GM12878 (cell line): ENCODE results near the gene TCF7L1. TPM values are rescaled to one million over a fixed set of nuclear protein-coding genes. Genes with fewer than 3 reads are reported as not detected.

Experiments used
- ATAC-seq: fragments of 200-7000 bp; cut with Tn5 transposase; 3 replicates; pipeline ENCODE4 v1.9.1; 2020; ENCODE audit warnings: mild to moderate bottlenecking, moderate library complexity
- BruUV-seq: library from RNA; stranded (reverse); fragments of 400-500 nt; replicated peaks from 2 replicates; lab custom pipeline; 2021; lab: Mats Ljungman, UMichigan
- CTCF ChIA-PET: fragments of 300-600 bp; sonication (Branson Sonifier 250); formaldehyde crosslinking; extraction: SDS; loops from one replicate; lab custom pipeline; 2021; ENCODE audit warnings: inconsistent platforms; lab: Yijun Ruan, JAX
- POLR2A ChIA-PET: fragments of 350-600 bp; formaldehyde crosslinking; extraction: SDS; loops from one replicate; lab custom pipeline; 2021; ENCODE audit warnings: inconsistent platforms; lab: Charles Lee
- RAD21 ChIA-PET: fragments of 300-600 bp; sonication (Branson Sonifier 250); formaldehyde crosslinking; loops from one replicate; lab custom pipeline; 2023; ENCODE audit warnings: antibody characterized with exemption; ENCODE audit not compliant: unreplicated experiment; lab: Charles Lee
- SMC1A ChIA-PET: fragments of 300-600 bp; sonication (Branson Sonifier 250); formaldehyde crosslinking; loops from one replicate; lab custom pipeline; 2023; ENCODE audit not compliant: unreplicated experiment, uncharacterized antibody; lab: Charles Lee
- DNase-seq: peaks from one replicate; pipeline ENCODE4 v3.0.0-alpha.2; 2011; ENCODE audit warnings: low read depth, low spot score
- FAIRE-seq: peaks from 3 replicates; lab custom pipeline; 2011; peaks lifted over from hg19 to GRCh38; lab: Jason Lieb, UNC
- H2AFZ ChIP-seq: 2 replicates; pipeline ENCODE4 v1.6.0; 2011; ENCODE audit warnings: low read depth, low read length, control low read depth; ENCODE audit not compliant: control insufficient read depth
- H3K27ac ChIP-seq: 2 replicates; pipeline ENCODE4 v1.5.1; 2011; ENCODE audit warnings: control low read depth; ENCODE audit not compliant: control insufficient read depth, insufficient read depth
- H3K27me3 ChIP-seq, 2 experiments: replicated peaks in 1 of 2; 2 replicates each; pipeline versions ENCODE4 v1.6.0 to v1.6.1; 2011; ENCODE audit warnings: low read length in 1 of 2; ENCODE audit not compliant: control insufficient read depth in 2 of 2, insufficient read depth in 2 of 2
- H3K36me3 ChIP-seq, 2 experiments: 2 replicates each; pipeline ENCODE4 v1.5.1; 2011; ENCODE audit warnings: low read length in 1 of 2; ENCODE audit not compliant: control insufficient read depth in 2 of 2, insufficient read depth in 2 of 2
- H3K4me1 ChIP-seq: 2 replicates; pipeline ENCODE4 v1.6.1; 2011; ENCODE audit warnings: mild to moderate bottlenecking, low read length, moderate library complexity, mixed read lengths; ENCODE audit not compliant: control insufficient read depth, insufficient read depth
- H3K4me2 ChIP-seq: 2 replicates; pipeline ENCODE4 v1.6.0; 2011; ENCODE audit warnings: control low read depth; ENCODE audit not compliant: control insufficient read depth, insufficient read depth
- H3K4me3 ChIP-seq: fragments of 200-600 bp; sonication (generic); 2 replicates; pipeline ENCODE4 v1.5.1; 2016
- H3K79me2 ChIP-seq: 2 replicates; pipeline ENCODE4 v1.6.0; 2011; ENCODE audit warnings: low read length; ENCODE audit not compliant: control insufficient read depth, insufficient read depth
- H3K9ac ChIP-seq: 2 replicates; pipeline ENCODE4 v1.8.0; 2011; ENCODE audit warnings: low read length, control low read depth, mixed read lengths; ENCODE audit not compliant: control insufficient read depth, insufficient read depth
- H3K9me3 ChIP-seq: replicated peaks from 3 replicates; pipeline ENCODE4 v1.5.1; 2011; ENCODE audit warnings: mild to moderate bottlenecking, low read length; ENCODE audit not compliant: control insufficient read depth, insufficient read depth
- H4K20me1 ChIP-seq: 2 replicates; pipeline ENCODE4 v1.6.0; 2011; ENCODE audit not compliant: control insufficient read depth, insufficient read depth
- BCL11A ChIP-seq: IDR thresholded peaks from 2 replicates; pipeline ENCODE4 v1.6.1; 2011; ENCODE audit warnings: low read depth, low read length
- CHD1 ChIP-seq: IDR thresholded peaks from 2 replicates; pipeline ENCODE4 v1.6.1; 2012; ENCODE audit warnings: low read depth, low read length, improper control_type of control experiment
- MEF2B ChIP-seq: fragments of 450-650 bp; IDR thresholded peaks from 2 replicates; pipeline ENCODE4 v1.6.1; 2018; ENCODE audit warnings: mild to moderate bottlenecking, moderate library complexity; ENCODE audit not compliant: partially characterized antibody, poor library complexity, severe bottlenecking
- NR2C2 ChIP-seq: IDR thresholded peaks from 2 replicates; pipeline ENCODE4 v1.6.1; 2011; ENCODE audit warnings: borderline replicate concordance, low read depth; ENCODE audit not compliant: control insufficient read depth, insufficient read length
- PAX8 ChIP-seq: fragments of 450-650 bp; IDR thresholded peaks from 2 replicates; pipeline ENCODE4 v1.6.1; 2017; ENCODE audit warnings: mild to moderate bottlenecking, moderate library complexity
- PML ChIP-seq: IDR thresholded peaks from 2 replicates; pipeline ENCODE4 v1.6.1; 2012; ENCODE audit warnings: low read length, inconsistent platforms
- POU2F2 ChIP-seq: IDR thresholded peaks from 3 replicates; pipeline ENCODE4 v1.6.1; 2011; ENCODE audit warnings: low read depth, mild to moderate bottlenecking, low read length, borderline replicate concordance
- RB1 ChIP-seq: fragments of 450-650 bp; formaldehyde crosslinking; IDR thresholded peaks from 2 replicates; pipeline ENCODE4 v1.6.1; 2017; ENCODE audit warnings: mild to moderate bottlenecking, borderline replicate concordance
- RFX5 ChIP-seq: IDR thresholded peaks from 2 replicates; pipeline ENCODE4 v1.6.1; 2011; ENCODE audit warnings: low read depth, low read length, improper control_type of control experiment
- RUNX3 ChIP-seq: IDR thresholded peaks from 2 replicates; pipeline ENCODE4 v1.6.1; 2012; ENCODE audit warnings: low read length, inconsistent platforms
- SREBF1 ChIP-seq: IDR thresholded peaks from 2 replicates; pipeline ENCODE4 v1.6.1; 2012; ENCODE audit warnings: mild to moderate bottlenecking, low read length
- SREBF2 ChIP-seq: IDR thresholded peaks from 2 replicates; pipeline ENCODE4 v1.6.1; 2012; ENCODE audit warnings: mild to moderate bottlenecking, low read length
- STAT3 ChIP-seq: IDR thresholded peaks from 2 replicates; pipeline ENCODE4 v1.6.1; 2011; ENCODE audit warnings: low read depth, low read length, improper control_type of control experiment
- SUPT20H ChIP-seq: IDR thresholded peaks from 2 replicates; pipeline ENCODE4 v1.6.1; 2011; ENCODE audit warnings: low read depth, mild to moderate bottlenecking, low read length, moderate library complexity, borderline replicate concordance; ENCODE audit not compliant: control insufficient read depth
- TBL1XR1 ChIP-seq: IDR thresholded peaks from 2 replicates; pipeline ENCODE4 v1.6.1; 2012; ENCODE audit warnings: low read depth, low read length, improper control_type of control experiment
- TCF7 ChIP-seq: IDR thresholded peaks from 2 replicates; pipeline ENCODE4 v1.6.1; 2014; ENCODE audit warnings: antibody characterized with exemption, borderline replicate concordance
- WGBS: methylation state at CpG from one replicate; pipeline ENCODE4 v1.1.6; 2016; ENCODE audit warnings: low lambda C conversion rate; ENCODE audit not compliant: insufficient replicate concordance, insufficient coverage; ENCODE audit errors: missing lambda C conversion rate; 5-methylcytosine and 5-hydroxymethylcytosine counted together
- in situ Hi-C: fragments of 300-500 bp; cut with MboI; formaldehyde crosslinking; loops from 9 replicates; pipeline ENCODE4 v1.14.3; 2018; ENCODE audit warnings: mixed read lengths
- intact Hi-C: fragments of 100-400 bp; cut with micrococcal nuclease; formaldehyde crosslinking; loops from one replicate; pipeline ENCODE4 v1.14.2; 2022; ENCODE audit not compliant: unreplicated experiment
- polyA plus RNA-seq, 11 experiments: library from polyadenylated mRNA; depleted of rRNA in 4 of 11; unstranded in 6 of 11; stranded (reverse) in 5 of 11; fragments of >200 nt; fragmentation: Nextera tagmentation in 4 of 11; fragmentation: Illumina TruSeq in 1 of 11; extraction: Ambion mirVana in 4 of 11; extraction: Trizol in 1 of 11; gene quantifications; 1 replicate in 1 of 11; 2 replicates in 10 of 11; pipeline versions ENCODE4 v1.2.1 to v1.2.3, GENCODE V29; 2011 to 2016; ENCODE audit warnings: inconsistent platforms in 2 of 11, missing spikeins in 2 of 11, low read depth in 1 of 11
- total RNA-seq, 4 experiments: library from RNA; depleted of rRNA in 3 of 4; stranded (reverse); fragments of >200 nt in 3 of 4; fragmentation: Illumina TruSeq in 1 of 4; extraction: Trizol in 1 of 4; gene quantifications; 2 replicates each; pipeline versions ENCODE4 v1.2.1 to v1.2.3, GENCODE V29; 2013 to 2021
- TF ChIP-seq, protein P1 (sequence below): fragments of 450-650 bp; IDR thresholded peaks from 2 replicates; pipeline ENCODE4 v1.6.1; 2018; ENCODE audit warnings: mild to moderate bottlenecking, low read depth, moderate library complexity; ENCODE audit not compliant: partially characterized antibody
- TF ChIP-seq, protein P2 (sequence below): IDR thresholded peaks from 2 replicates; pipeline ENCODE4 v1.6.1; 2011; ENCODE audit warnings: mild to moderate bottlenecking, low read depth, low read length, moderate library complexity; ENCODE audit not compliant: insufficient replicate concordance
- TF ChIP-seq, protein P3 (sequence below): fragments of 450-650 bp; formaldehyde crosslinking; IDR thresholded peaks from 2 replicates; pipeline ENCODE4 v1.4.0; 2022; ENCODE audit warnings: mild to moderate bottlenecking, moderate library complexity

The TCF7L1 gene
- total and polyA plus RNA-seq, 10 of the 15 experiments (the other 5 are each of a cell fraction or from before 2014, with no cell fraction given) = 0.03 to 0.11 (median 0.10) TPM; not detected in 7

DNA sequence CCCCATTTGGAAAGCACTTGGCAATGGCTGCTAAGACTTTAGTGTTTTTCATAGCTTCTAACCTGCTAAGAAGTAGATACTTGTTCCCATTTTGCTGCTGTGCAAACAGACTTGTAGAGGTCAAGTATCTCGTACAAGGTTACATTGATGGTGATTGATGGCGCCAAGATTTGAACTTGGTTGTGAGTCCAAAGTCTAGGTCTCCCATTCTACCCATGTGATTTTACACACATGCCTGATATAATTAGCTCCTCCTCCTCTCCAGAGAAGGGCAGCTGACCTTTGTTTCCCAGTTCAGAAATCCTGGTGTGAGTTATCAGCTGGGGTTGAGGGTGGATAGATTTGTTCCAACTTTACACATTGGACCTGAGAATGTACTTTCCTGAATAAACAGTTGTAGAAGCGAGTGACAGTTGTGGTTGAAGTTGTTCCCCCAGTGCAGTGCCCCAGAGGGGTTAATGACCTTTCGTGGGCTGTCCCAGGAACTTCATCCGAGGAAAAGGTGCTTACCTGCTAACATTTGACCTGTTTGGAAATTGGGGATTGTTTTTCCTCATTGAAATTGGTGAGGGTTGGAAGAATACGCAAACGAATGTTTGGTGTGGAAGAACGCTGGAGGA, 10.4 kb downstream of the TCF7L1 start:
- ChIA-PET CTCF (interaction anchor here (0.9 to 1.2 kb wide), 3 partner anchors 11 to 218 kb away, joined by 3 to 4 read pairs (median 3); no protein-coding TSS in a partner anchor), POLR2A (no interaction called here), SMC1A (interaction anchor here (0.9 kb wide), 1 partner anchor 8 kb away, joined by 3 read pairs; no protein-coding TSS in a partner anchor)
- Histone ChIP-seq H3K4me1 (no peaks in the 10 kb centered on the region), H3K9me3 (no peaks in the 10 kb centered on the region), H3K27me3 (no peaks in the 10 kb centered on the region; a peak in 3 of 4 replicates), H4K20me1 (no peaks in the 10 kb centered on the region), H3K9ac (no peak overlapping the region)
- FAIRE-seq = no peak
- no peak for ATAC-seq
- 39% methylated on average over 8 of the region's 8 CpGs for whole genome bisulfite sequencing
- no peak for TF ChIP-seq MEF2B
- TF ChIP-seq RUNX3 = no peak
- TF ChIP-seq BCL11A = no peak
- no peak for TF ChIP-seq POU2F2
- TF ChIP-seq SREBF1 = no peak
- TF ChIP-seq SUPT20H = no peak
- TF ChIP-seq RFX5 = no peak
- no peak for TF ChIP-seq CHD1
- no peak for TF ChIP-seq NR2C2
- TF ChIP-seq TBL1XR1 = no peak
- no peak for TF ChIP-seq RB1
- TF ChIP-seq, protein P1, sequence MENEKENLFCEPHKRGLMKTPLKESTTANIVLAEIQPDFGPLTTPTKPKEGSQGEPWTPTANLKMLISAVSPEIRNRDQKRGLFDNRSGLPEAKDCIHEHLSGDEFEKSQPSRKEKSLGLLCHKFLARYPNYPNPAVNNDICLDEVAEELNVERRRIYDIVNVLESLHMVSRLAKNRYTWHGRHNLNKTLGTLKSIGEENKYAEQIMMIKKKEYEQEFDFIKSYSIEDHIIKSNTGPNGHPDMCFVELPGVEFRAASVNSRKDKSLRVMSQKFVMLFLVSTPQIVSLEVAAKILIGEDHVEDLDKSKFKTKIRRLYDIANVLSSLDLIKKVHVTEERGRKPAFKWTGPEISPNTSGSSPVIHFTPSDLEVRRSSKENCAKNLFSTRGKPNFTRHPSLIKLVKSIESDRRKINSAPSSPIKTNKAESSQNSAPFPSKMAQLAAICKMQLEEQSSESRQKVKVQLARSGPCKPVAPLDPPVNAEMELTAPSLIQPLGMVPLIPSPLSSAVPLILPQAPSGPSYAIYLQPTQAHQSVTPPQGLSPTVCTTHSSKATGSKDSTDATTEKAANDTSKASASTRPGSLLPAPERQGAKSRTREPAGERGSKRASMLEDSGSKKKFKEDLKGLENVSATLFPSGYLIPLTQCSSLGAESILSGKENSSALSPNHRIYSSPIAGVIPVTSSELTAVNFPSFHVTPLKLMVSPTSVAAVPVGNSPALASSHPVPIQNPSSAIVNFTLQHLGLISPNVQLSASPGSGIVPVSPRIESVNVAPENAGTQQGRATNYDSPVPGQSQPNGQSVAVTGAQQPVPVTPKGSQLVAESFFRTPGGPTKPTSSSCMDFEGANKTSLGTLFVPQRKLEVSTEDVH = no peak
- no peak for TF ChIP-seq SREBF2
- TF ChIP-seq, protein P2, sequence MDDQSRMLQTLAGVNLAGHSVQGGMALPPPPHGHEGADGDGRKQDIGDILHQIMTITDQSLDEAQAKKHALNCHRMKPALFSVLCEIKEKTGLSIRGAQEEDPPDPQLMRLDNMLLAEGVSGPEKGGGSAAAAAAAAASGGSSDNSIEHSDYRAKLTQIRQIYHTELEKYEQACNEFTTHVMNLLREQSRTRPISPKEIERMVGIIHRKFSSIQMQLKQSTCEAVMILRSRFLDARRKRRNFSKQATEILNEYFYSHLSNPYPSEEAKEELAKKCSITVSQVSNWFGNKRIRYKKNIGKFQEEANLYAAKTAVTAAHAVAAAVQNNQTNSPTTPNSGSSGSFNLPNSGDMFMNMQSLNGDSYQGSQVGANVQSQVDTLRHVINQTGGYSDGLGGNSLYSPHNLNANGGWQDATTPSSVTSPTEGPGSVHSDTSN = no peak
- no peak for TF ChIP-seq PML
- TF ChIP-seq PAX8 = no peak
- no peak for TF ChIP-seq TCF7
- TF ChIP-seq, protein P3, sequence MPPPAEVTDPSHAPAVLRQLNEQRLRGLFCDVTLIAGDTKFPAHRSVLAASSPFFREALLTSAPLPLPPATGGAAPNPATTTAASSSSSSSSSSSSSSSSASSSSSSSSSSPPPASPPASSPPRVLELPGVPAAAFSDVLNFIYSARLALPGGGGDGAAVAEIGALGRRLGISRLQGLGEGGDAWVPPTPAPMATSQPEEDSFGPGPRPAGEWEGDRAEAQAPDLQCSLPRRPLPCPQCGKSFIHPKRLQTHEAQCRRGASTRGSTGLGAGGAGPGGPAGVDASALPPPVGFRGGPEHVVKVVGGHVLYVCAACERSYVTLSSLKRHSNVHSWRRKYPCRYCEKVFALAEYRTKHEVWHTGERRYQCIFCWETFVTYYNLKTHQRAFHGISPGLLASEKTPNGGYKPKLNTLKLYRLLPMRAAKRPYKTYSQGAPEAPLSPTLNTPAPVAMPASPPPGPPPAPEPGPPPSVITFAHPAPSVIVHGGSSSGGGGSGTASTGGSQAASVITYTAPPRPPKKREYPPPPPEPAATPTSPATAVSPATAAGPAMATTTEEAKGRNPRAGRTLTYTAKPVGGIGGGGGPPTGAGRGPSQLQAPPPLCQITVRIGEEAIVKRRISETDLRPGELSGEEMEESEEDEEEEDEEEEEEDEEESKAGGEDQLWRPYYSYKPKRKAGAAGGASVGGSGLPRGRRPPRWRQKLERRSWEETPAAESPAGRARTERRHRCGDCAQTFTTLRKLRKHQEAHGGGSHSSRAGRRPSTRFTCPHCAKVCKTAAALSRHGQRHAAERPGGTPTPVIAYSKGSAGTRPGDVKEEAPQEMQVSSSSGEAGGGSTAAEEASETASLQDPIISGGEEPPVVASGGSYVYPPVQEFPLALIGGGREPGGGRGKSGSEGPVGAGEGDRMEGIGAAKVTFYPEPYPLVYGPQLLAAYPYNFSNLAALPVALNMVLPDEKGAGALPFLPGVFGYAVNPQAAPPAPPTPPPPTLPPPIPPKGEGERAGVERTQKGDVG (CRISPR knock-in tag) = no peak
- no peak for TF ChIP-seq STAT3
- TF ChIP-seq, all 136 proteins: peak for 0
- no peaks in the 10 kb centered on the region for H3K79me2 ChIP-seq
- in situ Hi-C loops = no loop called here
- no peak overlapping the region for H3K4me3 ChIP-seq
- no peak overlapping the region for H2AFZ ChIP-seq
- no peak for DNase-seq
- RAD21 ChIA-PET = no interaction called here
- H3K4me2 ChIP-seq = no peak overlapping the region
- intact Hi-C loops = no loop called here
- H3K36me3 ChIP-seq = no peaks in the 10 kb centered on the region
- BruUV-seq = no TSS peak
- no peak overlapping the region for H3K27ac ChIP-seq
